Adrenal gland (tissue), 12 donors: Measurements from ENCODE around the gene SNX30. TPM values are rescaled to one million over a fixed set of nuclear protein-coding genes. Genes with fewer than 3 reads are reported as not detected.

Experiments
- DNase-seq, 7 donors: peaks; one replicate each; pipeline ENCODE4 v3.0.0-alpha.2; 2019 to 2020
- H3K27ac ChIP-seq, 5 donors: fragments of 200-600 bp; sonication (generic) in 4 of 5; 1 replicate in 3 of 5; 2 replicates in 2 of 5; pipeline versions ENCODE4 v1.5.1 to v1.8.0; 2016 to 2020; ENCODE audit warnings: mild to moderate bottlenecking in 1 of 5
- H3K27me3 ChIP-seq: fragments of 200-600 bp; 2 replicates; pipeline ENCODE4 v1.8.0; 2021
- H3K36me3 ChIP-seq, 2 donors: fragments of 200-600 bp; replicated peaks in 1 of 2; 1 replicate in 1 of 2; 2 replicates in 1 of 2; pipeline versions ENCODE4 v1.5.1 to v1.8.0; 2018 to 2022
- H3K4me1 ChIP-seq, 2 donors: fragments of 200-600 bp; replicated peaks in 1 of 2; 1 replicate in 1 of 2; 2 replicates in 1 of 2; pipeline versions ENCODE4 v1.5.1 to v1.8.0; 2018 to 2021
- H3K4me3 ChIP-seq, 4 donors: fragments of 200-600 bp; sonication (generic) in 3 of 4; one replicate each; pipeline ENCODE4 v1.5.1; 2016 to 2018
- H3K9me3 ChIP-seq, 3 donors: fragments of 200-600 bp; sonication (generic) in 1 of 3; replicated peaks in 1 of 3; 1 replicate in 2 of 3; 2 replicates in 1 of 3; pipeline versions ENCODE4 v1.5.1 to v1.8.0; 2016 to 2021
- POLR2A ChIP-seq, 2 donors: fragments of 450-650 bp; IDR thresholded peaks; one replicate each; pipeline ENCODE4 v1.6.1; 2017; ENCODE audit warnings: antibody characterized with exemption in 2 of 2, mild to moderate bottlenecking in 2 of 2, moderate library complexity in 1 of 2
- WGBS, 4 donors: extraction: QIAGEN DNeasy Blood & Tissue Kit in 2 of 4; methylation state at CpG; one replicate each; pipeline versions ENCODE4 v1.1.5 to v1.1.7; 2013 to 2017; 5-methylcytosine and 5-hydroxymethylcytosine counted together
- intact Hi-C, 2 donors: fragments of 100-400 bp; cut with DNase I; formaldehyde crosslinking; loops; one replicate each; pipeline versions ENCODE4 v1.14.1 to v1.15.0; 2022 to 2023
- polyA plus RNA-seq, 3 donors: library from polyadenylated mRNA; stranded (reverse); fragments of 200-250 nt in 2 of 3; fragments of 350-450 nt in 1 of 3; fragmentation: Illumina TruSeq in 1 of 3; extraction: RNeasy Lipid Tissue Mini Kit (QIAGEN cat#74804) in 1 of 3; gene quantifications; one replicate each; pipeline ENCODE4 v1.2.3, GENCODE V29; 2013 to 2014
- total RNA-seq, 9 donors: library from RNA; depleted of rRNA in 4 of 9; stranded (reverse); fragments of >200 nt in 4 of 9; fragments of 120-200 nt in 1 of 9; fragmentation: NEBNext Ultra II Directional in 1 of 9; extraction: Animal tissue kit (Norgen Biotek cat#: 25700) in 1 of 9; gene quantifications; one replicate each; pipeline versions ENCODE4 v1.1.0 to v1.2.4, GENCODE V29; 2013 to 2023
- TF ChIP-seq, protein P1 (sequence below), 6 experiments: fragments of 450-650 bp in 4 of 6; fragments of 200-600 bp in 2 of 6; sonication (generic) in 1 of 6; IDR thresholded peaks; 1 replicate in 5 of 6; 2 replicates in 1 of 6; pipeline versions ENCODE4 v1.5.1 to v1.8.0; 2016 to 2021; ENCODE audit warnings: antibody characterized with exemption in 6 of 6, mild to moderate bottlenecking in 2 of 6, moderate library complexity in 1 of 6
- donor health status: healthy with polysubstance abuse.
- donor health status: Bipolar disorder and iron deficiency.
- donor health status: DM: yes; HTN: yes; CAD: no.
- donor health status: DM: no; HTN: no; CAD: no.
- donor health status: DM: no; HTN: no; CAD: no.
- donor health status: DM: yes; HTN: yes; CAD: no.

The SNX30 gene
- total and polyA plus RNA-seq, 12 donors, result 0.84 to 12.3 (median 8.8) TPM

DNA sequence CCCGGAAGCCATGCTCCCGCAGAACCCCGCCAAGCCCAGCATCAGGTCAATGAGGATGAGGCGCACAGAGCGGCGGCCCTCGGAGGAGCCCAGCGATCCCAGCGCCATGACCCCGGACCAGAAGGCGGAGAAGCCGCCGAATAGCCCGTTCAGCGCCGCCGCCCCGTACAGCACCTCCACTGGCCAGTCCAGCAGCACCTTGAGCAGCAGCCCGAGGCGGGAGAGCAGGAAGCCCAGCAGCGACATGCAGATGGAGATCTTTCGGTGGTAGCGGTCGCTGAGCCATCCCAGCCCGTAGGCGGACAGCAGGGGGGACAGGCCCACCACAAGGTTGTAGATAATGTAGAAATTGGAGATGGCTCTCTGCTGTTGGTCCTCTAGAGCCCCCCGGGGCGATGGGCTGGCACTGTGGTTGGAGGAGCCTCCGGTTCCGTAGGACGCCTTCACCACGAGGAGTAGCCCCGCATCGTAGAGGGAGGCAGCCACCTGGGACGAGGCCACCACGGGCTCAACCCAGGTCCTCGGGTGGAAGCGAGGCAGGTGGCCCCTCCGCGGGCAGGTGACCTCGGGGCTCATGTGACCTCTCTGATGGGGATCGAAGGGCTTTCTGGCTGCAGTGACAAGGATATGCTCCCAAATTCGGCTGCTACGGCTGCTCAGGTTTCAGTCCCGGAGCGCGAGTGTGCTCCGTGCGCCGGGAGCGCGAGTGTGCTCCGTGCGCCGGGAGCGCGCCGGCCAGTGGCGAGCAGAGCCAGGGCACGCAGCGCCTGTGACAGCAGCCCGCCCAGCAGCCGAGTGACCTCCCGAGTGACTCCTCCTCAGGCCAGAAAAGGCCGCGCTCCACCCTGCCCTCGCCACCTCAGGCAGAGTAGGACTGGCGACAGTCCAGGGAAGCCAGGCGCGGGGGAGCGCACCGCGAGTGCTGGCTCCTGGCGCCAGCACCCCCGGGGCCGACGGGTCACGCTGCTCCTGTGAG lies 139.8 kb downstream of the SNX30 start, which contains the start of gene SLC46A2:
Gene SLC46A2 (minus strand): TSS at position 771 of the 976 bp plus-strand sequence. CDS start 195 bp downstream, at position 576.
- Histone ChIP-seq H3K27me3 (peaks cover 18% of the 10 kb centered on the region), H3K27ac (no peak within 1 kb of the TSS), H3K9me3 (no peaks in the 10 kb centered on the region), H3K36me3 (no peaks in the 10 kb centered on the region), H3K4me3 (peak within 1 kb of the TSS in 1 of 4 donors; percentile 50), H3K4me1 (peaks cover 0 to 12% of the 10 kb centered on the region in 2 donors)
- 10 to 31% (median 15%) methylated on average over 23 to 78 of the region's 78 CpGs for WGBS, 4 donors
- intact Hi-C loops, result no loop called here
- peak in 4 of 7 donors; percentile 22 to 43 (median 30) for DNase-seq
- TF ChIP-seq POLR2A (IDR thresholded peaks at IDR 0.05), result no peak
- TF ChIP-seq, protein P1, sequence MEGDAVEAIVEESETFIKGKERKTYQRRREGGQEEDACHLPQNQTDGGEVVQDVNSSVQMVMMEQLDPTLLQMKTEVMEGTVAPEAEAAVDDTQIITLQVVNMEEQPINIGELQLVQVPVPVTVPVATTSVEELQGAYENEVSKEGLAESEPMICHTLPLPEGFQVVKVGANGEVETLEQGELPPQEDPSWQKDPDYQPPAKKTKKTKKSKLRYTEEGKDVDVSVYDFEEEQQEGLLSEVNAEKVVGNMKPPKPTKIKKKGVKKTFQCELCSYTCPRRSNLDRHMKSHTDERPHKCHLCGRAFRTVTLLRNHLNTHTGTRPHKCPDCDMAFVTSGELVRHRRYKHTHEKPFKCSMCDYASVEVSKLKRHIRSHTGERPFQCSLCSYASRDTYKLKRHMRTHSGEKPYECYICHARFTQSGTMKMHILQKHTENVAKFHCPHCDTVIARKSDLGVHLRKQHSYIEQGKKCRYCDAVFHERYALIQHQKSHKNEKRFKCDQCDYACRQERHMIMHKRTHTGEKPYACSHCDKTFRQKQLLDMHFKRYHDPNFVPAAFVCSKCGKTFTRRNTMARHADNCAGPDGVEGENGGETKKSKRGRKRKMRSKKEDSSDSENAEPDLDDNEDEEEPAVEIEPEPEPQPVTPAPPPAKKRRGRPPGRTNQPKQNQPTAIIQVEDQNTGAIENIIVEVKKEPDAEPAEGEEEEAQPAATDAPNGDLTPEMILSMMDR (IDR thresholded peaks at IDR 0.05), result no peak

DNA sequence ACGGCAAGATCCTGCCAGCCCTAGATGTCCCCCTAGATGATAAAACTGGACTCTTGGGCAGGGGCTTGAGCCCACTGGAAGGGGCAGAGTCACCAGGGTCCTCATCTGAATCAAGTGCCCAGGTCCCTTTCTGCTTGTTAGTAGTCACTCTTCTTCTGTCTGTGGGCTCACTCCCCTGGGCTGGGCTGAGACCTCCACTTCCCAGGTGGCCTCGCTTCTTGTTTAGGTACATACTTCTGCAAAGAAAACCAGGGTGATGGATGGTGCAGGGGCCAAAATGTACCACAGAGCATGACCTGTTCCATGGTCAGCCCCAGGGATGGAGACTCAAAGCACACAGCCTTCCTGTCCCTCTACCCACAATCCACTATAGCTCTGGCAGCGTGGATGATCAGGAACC lies 141.0 kb downstream of the SNX30 start:
- H3K27me3 ChIP-seq, result peaks cover 18% of the 10 kb centered on the region
- DNase-seq, result no peak
- H3K9me3 ChIP-seq, result no peaks in the 10 kb centered on the region
- TF ChIP-seq, protein P1 (IDR thresholded peaks at IDR 0.05), result no peak
- no peak for TF ChIP-seq POLR2A (IDR thresholded peaks at IDR 0.05)
- H3K27ac ChIP-seq, result no peak overlapping the region
- H3K4me1 ChIP-seq, result peaks cover 0 to 12% of the 10 kb centered on the region in 2 donors
- intact Hi-C loops, result no loop called here
- 78 to 100% (median 93%) methylated on average over 2 to 3 of the region's 3 CpGs for WGBS, 4 donors
- H3K4me3 ChIP-seq, result no peak overlapping the region
- H3K36me3 ChIP-seq, result no peaks in the 10 kb centered on the region

DNA sequence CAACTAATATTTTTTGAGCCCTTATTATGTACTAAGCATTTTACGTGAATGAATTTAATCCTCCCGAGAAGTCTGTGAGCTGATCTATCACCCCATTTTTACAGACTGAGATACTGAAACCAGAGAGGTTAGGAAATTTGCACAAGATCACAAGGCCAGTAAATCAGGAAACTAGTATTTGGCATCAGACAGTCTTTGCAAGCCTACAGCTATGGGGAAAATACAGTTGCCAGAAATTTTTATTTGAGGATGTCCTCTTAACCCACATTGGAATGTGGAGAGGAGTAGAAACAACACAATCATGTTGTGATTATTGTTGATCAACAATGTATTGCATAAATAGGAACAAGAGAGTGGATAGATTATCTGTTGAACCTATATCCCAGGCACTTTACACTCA lies 142.4 kb downstream of the SNX30 start:
- no peak for DNase-seq
- TF ChIP-seq POLR2A (IDR thresholded peaks at IDR 0.05), result no peak
- TF ChIP-seq, protein P1 (IDR thresholded peaks at IDR 0.05), result no peak
- intact Hi-C loops, result no loop called here
- WGBS, 4 donors, result 63 to 77% (median 68%) methylated on average over 2 of the region's 2 CpGs
- H3K9me3 ChIP-seq, result no peaks in the 10 kb centered on the region
- no peaks in the 10 kb centered on the region for H3K36me3 ChIP-seq
- no peak overlapping the region for H3K4me3 ChIP-seq
- H3K27ac ChIP-seq, result no peak overlapping the region
- H3K4me1 ChIP-seq, result peaks cover 0 to 12% of the 10 kb centered on the region in 2 donors
- H3K27me3 ChIP-seq, result peaks cover 18% of the 10 kb centered on the region

DNA sequence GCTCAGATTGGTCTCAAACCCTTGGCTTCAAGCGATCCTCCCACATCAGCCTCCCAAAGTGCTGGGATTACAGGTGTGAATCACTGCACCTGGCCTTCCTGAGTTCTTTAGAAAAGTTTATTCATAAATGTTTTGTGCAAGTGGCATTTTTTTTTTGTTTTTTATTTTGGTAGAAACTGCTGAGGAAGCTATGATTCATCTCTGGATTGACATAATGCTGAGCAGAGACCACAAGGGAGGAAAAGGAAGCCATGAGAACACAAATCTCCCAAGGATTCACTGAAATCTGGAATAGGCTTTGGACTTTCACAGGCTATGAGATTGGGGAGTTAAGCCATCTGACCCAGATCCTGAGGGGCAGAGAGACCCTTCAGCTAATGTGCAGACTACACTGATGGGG lies 143.5 kb downstream of the SNX30 start:
- TF ChIP-seq, protein P1 (IDR thresholded peaks at IDR 0.05), result no peak
- TF ChIP-seq POLR2A (IDR thresholded peaks at IDR 0.05), result no peak
- peaks cover 0 to 12% of the 10 kb centered on the region in 2 donors for H3K4me1 ChIP-seq
- peaks cover 18% of the 10 kb centered on the region for H3K27me3 ChIP-seq
- H3K27ac ChIP-seq, result peak overlapping the region in 1 of 5 donors; percentile 41
- no peak overlapping the region for H3K4me3 ChIP-seq
- no peak for DNase-seq
- WGBS, 4 donors, result 86 to 97% (median 94%) methylated on average over 1 of the region's 1 CpG
- no peaks in the 10 kb centered on the region for H3K9me3 ChIP-seq
- no peaks in the 10 kb centered on the region for H3K36me3 ChIP-seq
- intact Hi-C loops, result no loop called here
